Measurements from ENCODE around the gene LIN52. TPM values are rescaled to one million over a fixed set of nuclear protein-coding genes. Genes with fewer than 3 reads are reported as not detected.

The LIN52 gene
- polyA plus RNA-seq (2012; ENCODE audit: insufficient read depth, insufficient read length) = 10.5 TPM

GRCh38 chr14:74084277-74085046, at the start of gene LIN52, which contains the start of gene ALDH6A1:
Gene LIN52, plus strand, starts transcription at chr14:74084956. Its CDS starts 19 bp downstream, at chr14:74084975.
Gene ALDH6A1, minus strand, starts transcription at chr14:74084453. Its CDS starts 59 bp downstream, at chr14:74084394.
- DNase-seq (ENCODE audit: low read depth, low spot score) = peak; percentile 100
- peak within 1 kb of the TSS; percentile 96 for H3K4me3 ChIP-seq (ENCODE audit: low read length)

- H3K4me3 ChIP-seq (ENCODE audit: low read length) = no peak overlapping the region
- no peak for DNase-seq (ENCODE audit: low read depth, low spot score)
These were observed 49.2 kb upstream of the LIN52 start for GRCh38 chr14:74035556-74035955.

- DNase-seq (ENCODE audit: low read depth, low spot score) = peak; percentile 66
- H3K4me3 ChIP-seq (ENCODE audit: low read length) = no peak overlapping the region
These were observed 46.5 kb upstream of the LIN52 start for GRCh38 chr14:74038020-74038859.

- DNase-seq (ENCODE audit: low read depth, low spot score) = no peak
These were observed 42.5 kb upstream of the LIN52 start for GRCh38 chr14:74042296-74042695.

GRCh38 chr14:74045522-74045921, 39.2 kb upstream of the LIN52 start:
- no peak overlapping the region for H3K4me3 ChIP-seq (ENCODE audit: low read length)
- DNase-seq (ENCODE audit: low read depth, low spot score) = no peak

More at GRCh38 chr14:74042296-74042695, 42.5 kb upstream of the LIN52 start:
- H3K4me3 ChIP-seq (ENCODE audit: low read length) = no peak overlapping the region

GRCh38 chr14:74048281-74048680, 36.5 kb upstream of the LIN52 start:
- DNase-seq (ENCODE audit: low read depth, low spot score) = no peak
- H3K4me3 ChIP-seq (ENCODE audit: low read length) = no peak overlapping the region

- H3K4me3 ChIP-seq (ENCODE audit: low read length) = no peak overlapping the region
- DNase-seq (ENCODE audit: low read depth, low spot score) = no peak
These were observed 34.8 kb upstream of the LIN52 start for GRCh38 chr14:74049876-74050495.

- no peak for DNase-seq (ENCODE audit: low read depth, low spot score)
- no peak overlapping the region for H3K4me3 ChIP-seq (ENCODE audit: low read length)
These were observed 22.0 kb upstream of the LIN52 start for GRCh38 chr14:74062809-74063150.

- DNase-seq (ENCODE audit: low read depth, low spot score) = no peak
- H3K4me3 ChIP-seq (ENCODE audit: low read length) = no peak overlapping the region
These were observed 20.3 kb upstream of the LIN52 start for GRCh38 chr14:74064426-74064825.

- H3K4me3 ChIP-seq (ENCODE audit: low read length) = no peak overlapping the region
- no peak for DNase-seq (ENCODE audit: low read depth, low spot score)
These were observed 19.9 kb upstream of the LIN52 start for GRCh38 chr14:74064883-74065282.

GRCh38 chr14:74065746-74066575, 18.8 kb upstream of the LIN52 start:
- DNase-seq (ENCODE audit: low read depth, low spot score) = no peak

GRCh38 chr14:74077401-74077800, 7.4 kb upstream of the LIN52 start:
- H3K4me3 ChIP-seq (ENCODE audit: low read length) = no peak overlapping the region
- no peak for DNase-seq (ENCODE audit: low read depth, low spot score)

More at GRCh38 chr14:74065746-74066575, 18.8 kb upstream of the LIN52 start:
- no peak overlapping the region for H3K4me3 ChIP-seq (ENCODE audit: low read length)

- DNase-seq (ENCODE audit: low read depth, low spot score) = no peak
- H3K4me3 ChIP-seq (ENCODE audit: low read length) = no peak overlapping the region
These were observed 3.8 kb upstream of the LIN52 start for GRCh38 chr14:74080820-74081460.

GRCh38 chr14:74081491-74081890, 3.3 kb upstream of the LIN52 start:
- DNase-seq (ENCODE audit: low read depth, low spot score) = no peak
- H3K4me3 ChIP-seq (ENCODE audit: low read length) = no peak overlapping the region

- H3K4me3 ChIP-seq (ENCODE audit: low read length) = no peak overlapping the region; the same call in 1 of the 2 replicates
- DNase-seq (ENCODE audit: low read depth, low spot score) = no peak
These were observed 1.6 kb upstream of the LIN52 start for GRCh38 chr14:74083161-74083560.

- DNase-seq (ENCODE audit: low read depth, low spot score) = no peak
- H3K4me3 ChIP-seq (ENCODE audit: low read length) = peak overlapping the region; percentile 96
These were observed 926 bp upstream of the LIN52 start for GRCh38 chr14:74083784-74084276.

GRCh38 chr14:74085047-74085637, 386 bp downstream of the LIN52 start:
- no peak for DNase-seq (ENCODE audit: low read depth, low spot score)
- H3K4me3 ChIP-seq (ENCODE audit: low read length) = peak overlapping the region; percentile 96

- H3K4me3 ChIP-seq (ENCODE audit: low read length) = peak overlapping the region; percentile 96
These were observed 1.1 kb downstream of the LIN52 start for GRCh38 chr14:74085828-74086227.

More at GRCh38 chr14:74085828-74086227, 1.1 kb downstream of the LIN52 start:
- no peak for DNase-seq (ENCODE audit: low read depth, low spot score)
